ENCODE data around the gene SNIP1. TPM values are rescaled to one million over a fixed set of nuclear protein-coding genes. Genes with fewer than 3 reads are reported as not detected.
A peak's percentile ranks its signal among the peaks of the same experiment; 100 is the strongest.

SNIP1 gene
- total and polyA plus RNA-seq, 10 of the 15 experiments (the other 5 are each of a cell fraction or from before 2014, with no cell fraction given): 2.7 to 22.4 (median 10.1) TPM

- peak; percentile 98 for TF ChIP-seq MLLT1 (IDR thresholded peaks at IDR 0.05)
- TF ChIP-seq SREBF2 (IDR thresholded peaks at IDR 0.05; ENCODE audit: low read length): no peak
- TF ChIP-seq NFYA (IDR thresholded peaks at IDR 0.05; ENCODE audit: borderline replicate concordance, low read depth, low read length): no peak
- no peak for TF ChIP-seq POLR2AphosphoS2 (IDR thresholded peaks at IDR 0.05; ENCODE audit: low read depth, low read length)
- TF ChIP-seq BCL11A (IDR thresholded peaks at IDR 0.05; ENCODE audit: low read depth, low read length): no peak
- no peak for TF ChIP-seq MYB (IDR thresholded peaks at IDR 0.05; ENCODE audit: borderline replicate concordance, low read depth, low read length)
- no peak for TF ChIP-seq YY1 (IDR thresholded peaks at IDR 0.05; ENCODE audit: low read depth, low read length)
- TF ChIP-seq GABPA (IDR thresholded peaks at IDR 0.05; ENCODE audit: low read depth): no peak
- peak; percentile 21 to 25; a peak in 1 of 4 replicates for TF ChIP-seq IKZF2 (IDR thresholded peaks at IDR 0.05)
- TF ChIP-seq ELK1 (IDR thresholded peaks at IDR 0.05; ENCODE audit: low read depth, low read length): no peak
- TF ChIP-seq GATAD2B (conservative IDR thresholded peaks at IDR 0.05; ENCODE audit: low read depth): no peak
- TF ChIP-seq ZBTB33 (IDR thresholded peaks at IDR 0.05): no peak
These were observed 38.7 kb downstream of the SNIP1 start (continued) for GRCh38 chr1:37515185-37516034.
